ENCODE results near the gene PCLO. TPM values are rescaled to one million over a fixed set of nuclear protein-coding genes. Genes with fewer than 3 reads are reported as not detected.
A peak's percentile ranks its signal among the peaks of the same experiment; 100 is the strongest.

The PCLO gene
- total RNA-seq, 1 experiment from 2014 or later: 3.1 TPM

DNA sequence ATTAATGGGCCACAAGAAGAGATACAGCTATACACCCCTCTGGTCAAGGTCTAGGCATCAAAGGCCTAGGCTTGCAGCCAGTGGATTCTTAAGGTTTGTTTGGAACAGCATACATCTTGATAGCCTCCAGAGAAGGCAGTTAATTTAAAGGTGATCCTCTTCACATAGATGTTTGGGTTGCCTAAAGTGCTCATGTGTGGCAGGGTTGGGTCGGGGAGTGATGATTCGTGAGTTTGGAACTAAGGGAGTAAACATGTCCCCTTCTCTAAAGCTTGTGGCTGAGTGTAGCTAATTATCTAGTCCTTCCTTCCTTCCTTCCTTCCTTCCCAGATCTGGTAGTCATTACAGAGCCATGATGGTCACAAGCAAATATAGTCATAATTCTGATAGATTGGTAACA is 12.4 kb downstream of the PCLO start:
- H3K4me3 Mint-ChIP-seq: no peak overlapping the region
- H2BK12ac ChIP-seq (ENCODE audit: insufficient read length, low read depth, low read length): no peak overlapping the region
- no peak overlapping the region for H2AK5ac ChIP-seq (ENCODE audit: insufficient read length, low read length)
- no peak overlapping the region for H3K14ac ChIP-seq (ENCODE audit: insufficient read depth, low read length)
- no CpG with 5 or more reads among the region's 2 CpGs for WGBS (ENCODE audit: extremely low coverage, insufficient read length, low lambda C conversion rate)
- no peak overlapping the region for H3K23ac ChIP-seq (ENCODE audit: insufficient read length, low read depth, low read length)
- H2BK120ac ChIP-seq (ENCODE audit: low read depth, low read length, poor library complexity, severe bottlenecking): no peak overlapping the region
- H3K4me2 ChIP-seq (ENCODE audit: insufficient read depth, insufficient read length, low read length): no peak overlapping the region
- no peaks in the 10 kb centered on the region for H3K9me3 ChIP-seq (ENCODE audit: control insufficient read depth, low read depth, low read length)
- no peak overlapping the region for H3K56ac ChIP-seq (ENCODE audit: insufficient read length, low read depth, low read length)
- no peak overlapping the region for H3K18ac ChIP-seq (ENCODE audit: insufficient read length, low read depth, low read length)
- no peak overlapping the region for H3T11ph ChIP-seq (ENCODE audit: low read length)
- H3K9me3 Mint-ChIP-seq: no peaks in the 10 kb centered on the region
- H3K27me3 Mint-ChIP-seq (ENCODE audit: low read depth): no peaks in the 10 kb centered on the region
- H3K23me2 ChIP-seq (ENCODE audit: insufficient read length, low read depth, low read length, poor library complexity, severe bottlenecking): no peaks in the 10 kb centered on the region
- no peaks in the 10 kb centered on the region for H3K27me3 ChIP-seq (ENCODE audit: insufficient read depth, low read length)
- H3K4me1 ChIP-seq (ENCODE audit: insufficient read depth, low read length): no peaks in the 10 kb centered on the region
- TF ChIP-seq, protein P1, sequence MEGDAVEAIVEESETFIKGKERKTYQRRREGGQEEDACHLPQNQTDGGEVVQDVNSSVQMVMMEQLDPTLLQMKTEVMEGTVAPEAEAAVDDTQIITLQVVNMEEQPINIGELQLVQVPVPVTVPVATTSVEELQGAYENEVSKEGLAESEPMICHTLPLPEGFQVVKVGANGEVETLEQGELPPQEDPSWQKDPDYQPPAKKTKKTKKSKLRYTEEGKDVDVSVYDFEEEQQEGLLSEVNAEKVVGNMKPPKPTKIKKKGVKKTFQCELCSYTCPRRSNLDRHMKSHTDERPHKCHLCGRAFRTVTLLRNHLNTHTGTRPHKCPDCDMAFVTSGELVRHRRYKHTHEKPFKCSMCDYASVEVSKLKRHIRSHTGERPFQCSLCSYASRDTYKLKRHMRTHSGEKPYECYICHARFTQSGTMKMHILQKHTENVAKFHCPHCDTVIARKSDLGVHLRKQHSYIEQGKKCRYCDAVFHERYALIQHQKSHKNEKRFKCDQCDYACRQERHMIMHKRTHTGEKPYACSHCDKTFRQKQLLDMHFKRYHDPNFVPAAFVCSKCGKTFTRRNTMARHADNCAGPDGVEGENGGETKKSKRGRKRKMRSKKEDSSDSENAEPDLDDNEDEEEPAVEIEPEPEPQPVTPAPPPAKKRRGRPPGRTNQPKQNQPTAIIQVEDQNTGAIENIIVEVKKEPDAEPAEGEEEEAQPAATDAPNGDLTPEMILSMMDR (conservative IDR thresholded peaks at IDR 0.05): no peak
- no peak overlapping the region for H3K4ac ChIP-seq (ENCODE audit: low read depth, low read length)
- no peak overlapping the region for H4K91ac ChIP-seq (ENCODE audit: insufficient read length, low read depth, low read length)
- H3K27ac ChIP-seq (ENCODE audit: insufficient read length, low read depth, low read length): no peak overlapping the region
- H3K27ac Mint-ChIP-seq: peak overlapping the region in 1 of 3 experiments; percentile 8; a peak in 1 of 7 replicates
- peaks cover 28 to 31% of the 10 kb centered on the region in 2 experiments for H3K4me1 Mint-ChIP-seq
- no peaks in the 10 kb centered on the region for H4K20me1 ChIP-seq (ENCODE audit: control insufficient read depth, insufficient read depth, insufficient read length)
- no peak overlapping the region for H4K8ac ChIP-seq (replicated peaks; ENCODE audit: insufficient read length, low read depth, low read length)
- DNase-seq: no peak
- no peaks in the 10 kb centered on the region for H3K79me2 ChIP-seq (ENCODE audit: insufficient read depth, low read length)
- H2BK5ac ChIP-seq (ENCODE audit: insufficient read length, low read length): no peak overlapping the region
- no peak overlapping the region for H2BK15ac ChIP-seq (ENCODE audit: low read depth, low read length)
- H3K9ac ChIP-seq (ENCODE audit: extremely low read depth, insufficient read length, low read length): no peak overlapping the region
- peaks cover 7 to 14% (median 10%) of the 10 kb centered on the region in 3 experiments for H3K36me3 Mint-ChIP-seq (ENCODE audit: insufficient read depth in 1 of 3, low read depth in 3 of 3)
- no peaks in the 10 kb centered on the region for H3K79me1 ChIP-seq (ENCODE audit: insufficient read depth, low read depth, low read length, poor library complexity, severe bottlenecking)
- no peak overlapping the region for H2AFZ ChIP-seq (ENCODE audit: low read length)
- no peak overlapping the region for H2BK20ac ChIP-seq (ENCODE audit: low read depth, low read length, poor library complexity, severe bottlenecking)
- no peak overlapping the region for H4K5ac ChIP-seq (ENCODE audit: insufficient read length, low read depth, low read length)
